GM21737 (cell line): Measurements from ENCODE around the gene CROCC2.

Experiments used
- ATAC-seq: cut with Tn5 transposase; IDR thresholded peaks from one replicate; pipeline ENCODE4 v1.9.1; 2021; ENCODE audit warnings: mild to moderate bottlenecking, moderate library complexity; ENCODE audit not compliant: unreplicated experiment

The CROCC2 gene

GRCh38 chr2:240875228-240876034 is 30.7 kb upstream of the CROCC2 start:
- ATAC-seq: no peak

- no peak for ATAC-seq
Observed at GRCh38 chr2:240876035-240876474, 30.1 kb upstream of the CROCC2 start.

GRCh38 chr2:240876475-240877251 is 29.5 kb upstream of the CROCC2 start:
- ATAC-seq: no peak

GRCh38 chr2:240877460-240878340 is 28.4 kb upstream of the CROCC2 start:
- ATAC-seq: no peak

GRCh38 chr2:240878341-240878936 is 27.7 kb upstream of the CROCC2 start:
- no peak for ATAC-seq

- no peak for ATAC-seq
Observed at GRCh38 chr2:240879105-240879504, 27.0 kb upstream of the CROCC2 start.

GRCh38 chr2:240881913-240882312 is 24.2 kb upstream of the CROCC2 start:
- no peak for ATAC-seq

- ATAC-seq: no peak
Observed at GRCh38 chr2:240884221-240884620, 21.9 kb upstream of the CROCC2 start.

GRCh38 chr2:240884745-240885144 is 21.4 kb upstream of the CROCC2 start:
- no peak for ATAC-seq

GRCh38 chr2:240885566-240885965 is 20.6 kb upstream of the CROCC2 start:
- ATAC-seq: no peak

GRCh38 chr2:240886023-240886565 is 20.0 kb upstream of the CROCC2 start:
- no peak for ATAC-seq

GRCh38 chr2:240886678-240887609 is 19.2 kb upstream of the CROCC2 start:
- no peak for ATAC-seq

GRCh38 chr2:240887631-240888030 is 18.5 kb upstream of the CROCC2 start:
- ATAC-seq: no peak

- ATAC-seq: no peak
Observed at GRCh38 chr2:240888130-240888889, 17.8 kb upstream of the CROCC2 start.

GRCh38 chr2:240888890-240889573 is 17.1 kb upstream of the CROCC2 start:
- ATAC-seq: no peak

GRCh38 chr2:240889601-240890560 is 16.3 kb upstream of the CROCC2 start:
- no peak for ATAC-seq

GRCh38 chr2:240890691-240891090 is 15.4 kb upstream of the CROCC2 start:
- no peak for ATAC-seq
